NCI-H187 treated with DMSO at 0.1 percent for 48 hours (cell line): ENCODE data around the gene WDR17.

Experiments
- DNase-seq: peaks from one replicate; lab custom pipeline; 2025; lab: John Stamatoyannopoulos, UW

WDR17 gene

GRCh38 chr4:176099314-176099713 lies 33.7 kb downstream of the WDR17 start:
- no peak for DNase-seq

- no peak for DNase-seq
Observed at GRCh38 chr4:176102414-176103063, 36.9 kb downstream of the WDR17 start.

DNA sequence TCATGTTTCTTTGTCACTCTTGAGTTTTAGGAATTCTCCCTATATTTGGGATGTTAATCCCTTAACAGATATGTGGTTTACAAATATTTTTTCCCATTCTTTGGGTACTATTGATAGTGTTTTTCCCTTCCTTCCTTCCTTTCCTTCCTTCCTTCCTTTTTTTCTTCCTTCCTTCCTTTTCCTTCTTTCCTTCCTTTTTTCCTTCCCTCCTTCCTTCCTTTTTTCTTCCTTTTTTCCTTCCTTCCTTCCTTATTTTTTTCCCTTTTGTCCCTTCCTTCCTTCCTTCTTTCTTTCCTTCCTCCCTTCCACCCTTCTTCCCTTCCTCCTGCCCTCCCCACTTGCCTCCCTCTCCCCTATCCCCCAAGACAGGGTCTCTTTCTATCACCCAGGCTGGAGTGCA lies 42.1 kb downstream of the WDR17 start:
- no peak for DNase-seq

DNA sequence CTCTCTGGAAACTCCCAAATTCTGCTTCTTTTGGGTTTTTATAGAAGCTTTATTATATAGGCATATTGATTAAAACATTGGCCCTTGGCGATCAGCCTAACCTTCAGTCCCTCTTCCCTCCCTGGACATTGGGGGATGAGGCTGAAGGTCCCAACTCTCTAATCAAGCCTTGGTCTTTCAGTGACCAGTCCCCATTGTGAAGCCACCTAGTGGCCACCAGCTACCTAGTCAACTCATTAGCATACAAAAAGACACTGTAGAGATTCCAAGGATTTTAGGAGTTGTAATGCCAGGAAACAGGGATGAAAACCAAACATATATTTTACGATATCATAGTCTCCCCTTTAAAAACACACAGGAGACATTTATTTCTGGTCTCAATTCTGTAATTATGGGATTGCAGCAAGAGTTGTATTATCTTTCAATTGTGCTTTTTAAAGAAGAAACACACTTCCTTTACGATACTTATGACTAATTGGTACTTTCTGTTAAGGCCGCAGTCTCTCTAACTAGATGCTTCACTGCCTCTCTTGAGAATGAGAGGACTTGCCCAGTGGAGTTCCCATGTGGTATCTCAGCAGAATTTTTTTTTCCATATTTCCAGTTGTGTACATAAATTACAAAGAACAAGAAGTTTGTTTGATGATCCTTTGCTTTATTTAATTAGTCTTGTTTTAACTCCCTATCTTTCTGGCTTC lies 58.2 kb downstream of the WDR17 start:
- DNase-seq, result no peak

DNA sequence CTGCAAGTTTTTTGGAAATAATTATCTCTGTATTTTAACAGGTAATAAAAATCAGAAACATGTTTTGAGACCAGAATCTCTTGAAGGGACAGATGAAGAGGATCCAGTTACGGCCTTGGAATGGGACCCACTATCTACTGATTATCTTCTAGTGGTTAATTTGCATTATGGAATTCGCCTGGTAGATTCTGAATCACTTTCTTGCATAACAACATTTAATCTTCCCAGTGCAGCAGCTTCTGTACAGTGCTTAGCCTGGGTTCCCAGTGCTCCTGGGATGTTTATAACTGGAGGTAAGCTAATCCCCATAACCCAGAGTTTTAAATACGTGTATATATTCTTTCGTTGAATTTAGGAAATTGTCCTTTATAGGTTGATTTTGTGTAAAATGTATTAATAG lies 59.4 kb downstream of the WDR17 start:
- no peak for DNase-seq

GRCh38 chr4:176134670-176135069 lies 69.0 kb downstream of the WDR17 start:
- DNase-seq, result no peak

DNA sequence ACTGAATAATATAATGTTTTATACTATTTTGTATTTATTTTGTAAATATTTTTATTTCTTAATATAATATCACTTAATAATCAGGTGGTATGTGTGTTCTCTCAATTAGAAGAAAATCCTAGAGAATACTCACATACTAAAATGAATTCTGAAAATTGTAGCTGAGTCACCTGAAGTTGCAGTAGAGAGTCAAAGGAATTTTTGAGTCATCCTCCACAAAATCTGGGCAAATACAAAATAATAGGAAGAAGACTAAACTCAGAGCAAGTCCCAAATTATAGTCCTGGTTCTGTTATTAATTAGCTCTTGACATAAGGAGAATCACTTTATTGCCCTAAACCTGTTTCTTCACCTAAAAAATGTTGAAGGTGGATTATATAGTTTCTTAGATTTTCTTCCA lies 72.0 kb downstream of the WDR17 start:
- DNase-seq, result no peak

DNA sequence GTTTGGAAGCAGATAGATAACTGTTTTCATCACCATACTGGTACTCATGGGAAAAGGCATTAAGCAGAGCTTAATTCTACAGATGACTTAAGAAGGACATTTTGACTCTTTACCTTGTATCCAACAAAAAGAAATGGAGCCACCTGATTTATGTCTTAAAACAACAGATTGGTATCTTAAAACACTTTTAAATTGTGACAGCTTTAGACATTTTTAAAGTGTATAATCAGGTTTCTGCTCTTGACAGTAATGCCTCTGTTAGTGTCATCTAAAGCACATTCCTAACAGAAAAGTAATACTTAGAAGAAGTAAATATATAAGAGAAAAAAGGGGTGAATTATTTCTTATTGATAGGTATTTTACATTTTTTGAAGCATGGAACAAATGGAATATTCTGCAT lies 73.9 kb downstream of the WDR17 start:
- DNase-seq, result no peak

DNA sequence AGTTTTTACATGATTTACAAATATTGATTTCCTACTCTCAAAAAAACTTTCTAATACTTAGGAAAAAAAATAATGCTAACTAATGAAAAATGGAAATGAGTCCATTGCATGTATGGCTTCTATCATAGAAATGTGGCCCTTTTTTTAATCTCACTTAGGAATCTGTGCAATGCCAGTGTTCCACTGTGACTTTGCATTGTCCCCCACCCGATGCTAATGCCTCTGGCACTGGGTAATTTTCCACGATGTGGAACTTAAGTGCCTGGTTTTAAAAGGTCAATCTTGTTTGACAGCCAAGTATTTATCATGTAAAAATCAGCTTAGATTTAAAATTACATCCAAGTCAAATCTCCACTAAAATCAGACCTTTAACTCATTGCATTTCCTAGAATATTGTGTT lies 76.6 kb downstream of the WDR17 start:
- DNase-seq, result no peak

DNA sequence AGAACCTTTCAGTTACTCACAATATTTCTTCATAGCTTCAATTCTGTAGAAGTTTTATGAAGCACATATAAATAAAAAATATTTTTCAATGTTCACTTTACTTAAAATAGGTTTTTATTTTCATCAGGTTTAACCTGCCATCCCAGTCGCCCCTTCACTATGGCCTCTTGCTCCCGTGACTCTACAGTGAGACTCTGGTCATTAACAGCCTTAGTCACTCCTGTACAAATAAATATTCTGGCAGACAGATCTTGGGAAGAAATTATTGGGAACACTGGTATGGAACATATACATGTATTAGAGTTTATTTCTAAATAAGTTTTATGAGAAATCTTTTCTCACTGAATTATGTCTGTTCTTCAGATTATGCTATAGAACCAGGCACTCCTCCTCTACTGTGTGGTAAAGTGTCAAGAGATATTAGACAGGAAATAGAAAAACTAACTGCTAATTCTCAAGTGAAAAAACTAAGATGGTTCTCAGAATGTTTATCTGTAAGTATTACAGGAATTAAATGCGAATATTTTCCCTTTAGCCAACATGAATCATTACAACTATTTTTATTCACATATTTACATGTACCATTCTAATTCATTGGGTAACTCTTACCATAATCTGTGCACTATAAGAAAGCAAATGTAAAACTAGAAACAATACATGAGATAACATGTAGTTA lies 84.2 kb downstream of the WDR17 start:
- DNase-seq, result no peak

- DNase-seq, result no peak
Observed at GRCh38 chr4:176150356-176150682, 84.7 kb downstream of the WDR17 start.

GRCh38 chr4:176150704-176151103 lies 85.1 kb downstream of the WDR17 start:
- no peak for DNase-seq

DNA sequence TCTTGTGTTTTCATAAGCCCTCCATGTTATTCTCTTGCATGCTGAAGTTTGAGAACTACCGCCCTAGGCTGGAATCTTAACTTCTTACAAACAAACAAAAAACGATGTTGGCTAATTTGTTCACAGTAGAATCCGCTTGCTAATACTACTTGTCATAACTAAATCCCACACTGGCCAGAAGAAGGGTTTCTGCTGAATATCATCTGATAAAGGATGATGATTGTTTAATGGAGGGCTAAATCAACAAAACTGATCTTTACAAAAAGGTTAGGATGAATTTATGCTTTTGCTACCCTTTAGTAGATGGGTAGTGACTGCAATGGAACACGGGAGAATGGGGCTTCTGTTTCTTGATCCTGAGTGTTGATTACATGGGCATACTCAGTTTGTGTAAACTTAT lies 87.5 kb downstream of the WDR17 start:
- DNase-seq, result no peak

- DNase-seq, result no peak
Observed at GRCh38 chr4:176156656-176157055, 91.0 kb downstream of the WDR17 start.

DNA sequence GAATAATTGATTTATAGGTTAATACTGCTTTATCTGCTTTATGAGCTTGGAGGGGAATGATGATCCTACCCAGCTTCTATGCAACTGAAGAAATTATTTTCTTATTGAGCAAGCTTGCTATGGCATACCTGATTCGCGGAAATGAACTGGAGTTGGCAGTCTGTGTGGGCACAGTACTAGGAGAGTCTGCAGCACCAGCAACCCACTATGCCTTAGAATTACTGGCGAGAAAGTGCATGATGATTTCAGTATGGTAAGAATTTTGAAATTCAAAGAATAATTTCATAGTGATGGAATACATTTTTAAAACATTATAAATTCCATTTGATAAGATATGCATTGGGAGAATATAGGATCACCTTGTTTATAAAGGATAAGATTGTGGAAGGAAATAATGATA lies 97.4 kb downstream of the WDR17 start:
- DNase-seq, result no peak

GRCh38 chr4:176185051-176185450 lies 119.4 kb downstream of the WDR17 start:
- no peak for DNase-seq

DNA sequence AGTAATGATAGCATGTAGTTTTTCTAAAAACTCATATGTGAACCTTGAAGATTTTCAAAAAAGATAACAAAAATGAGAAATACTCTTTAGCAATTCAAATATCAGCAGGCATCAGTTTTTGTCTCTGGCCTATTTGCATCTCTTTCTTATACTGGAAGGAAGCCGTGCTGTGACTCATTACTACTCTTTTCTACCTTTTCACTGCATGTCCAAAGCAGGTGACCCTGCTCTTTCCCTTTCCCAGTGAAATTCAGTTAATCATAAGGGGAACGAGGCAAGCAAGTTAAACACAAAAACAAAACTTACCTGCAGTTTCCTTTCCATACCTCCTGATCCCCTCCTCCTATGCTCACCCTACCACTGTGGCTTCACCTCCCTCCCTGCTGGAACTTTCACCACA lies 120.4 kb downstream of the WDR17 start:
- no peak for DNase-seq

- DNase-seq, result no peak
Observed at GRCh38 chr4:176186671-176187395, 121.2 kb downstream of the WDR17 start.

GRCh38 chr4:176187624-176188023 lies 122.0 kb downstream of the WDR17 start:
- DNase-seq, result no peak

- DNase-seq, result no peak
Observed at GRCh38 chr4:176188654-176189053, 123.0 kb downstream of the WDR17 start.

- no peak for DNase-seq
Observed at GRCh38 chr4:176189891-176190795, 124.5 kb downstream of the WDR17 start.

GRCh38 chr4:176191974-176192373 lies 126.3 kb downstream of the WDR17 start:
- no peak for DNase-seq
